Measurements from ENCODE around the gene TRMO. TPM values are rescaled to one million over a fixed set of nuclear protein-coding genes. Genes with fewer than 3 reads are reported as not detected.
A peak's percentile ranks its signal among the peaks of the same experiment; 100 is the strongest.
"Not testable (repeated sequence)": the region's sequence is repeated elsewhere in the genome, so short reads cannot be mapped to it uniquely, and the experiment has no call there.

TRMO gene
- polyA plus RNA-seq, 3 donors, result 18.3 to 22.0 (median 21.1) TPM

GRCh38 chr9:97945470-97945869, 23.2 kb upstream of the TRMO start:
- not testable (repeated sequence) for DNase-seq (ENCODE audit: extremely low read depth in 1 of 11, low read depth in 9 of 11, low spot score in 4 of 11)

DNA sequence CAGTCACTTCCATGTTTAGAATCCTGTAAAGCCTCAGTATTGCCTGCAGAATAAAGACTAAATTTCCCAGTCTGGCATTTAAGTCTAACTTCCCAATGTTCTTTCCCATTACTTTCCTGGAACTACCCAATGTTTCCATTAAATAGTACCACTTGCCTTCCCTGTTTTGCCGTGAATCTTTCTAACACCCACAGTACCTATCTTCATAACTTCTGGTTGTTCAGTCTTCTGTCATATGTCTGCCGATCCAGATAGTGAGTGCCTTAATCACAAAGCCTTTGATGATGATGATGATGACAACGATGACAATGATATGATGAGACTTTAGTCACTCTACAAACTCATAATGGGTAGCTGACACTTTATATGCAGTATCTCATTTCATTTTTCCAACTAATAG, 22.3 kb upstream of the TRMO start:
- no peak for DNase-seq (ENCODE audit: extremely low read depth in 1 of 11, low read depth in 9 of 11, low spot score in 4 of 11)

GRCh38 chr9:97943308-97943855, 21.1 kb upstream of the TRMO start:
- DNase-seq (ENCODE audit: extremely low read depth in 1 of 11, low read depth in 9 of 11, low spot score in 4 of 11), result no peak

GRCh38 chr9:97941323-97941722, 19.0 kb upstream of the TRMO start:
- DNase-seq (ENCODE audit: extremely low read depth in 1 of 11, low read depth in 9 of 11, low spot score in 4 of 11), result no peak

- DNase-seq (ENCODE audit: extremely low read depth in 1 of 11, low read depth in 9 of 11, low spot score in 4 of 11), result no peak
Observed at GRCh38 chr9:97940741-97941140, 18.4 kb upstream of the TRMO start.

- no peak for DNase-seq (ENCODE audit: extremely low read depth in 1 of 11, low read depth in 9 of 11, low spot score in 4 of 11)
Observed at GRCh38 chr9:97940233-97940632, 17.9 kb upstream of the TRMO start.

DNA sequence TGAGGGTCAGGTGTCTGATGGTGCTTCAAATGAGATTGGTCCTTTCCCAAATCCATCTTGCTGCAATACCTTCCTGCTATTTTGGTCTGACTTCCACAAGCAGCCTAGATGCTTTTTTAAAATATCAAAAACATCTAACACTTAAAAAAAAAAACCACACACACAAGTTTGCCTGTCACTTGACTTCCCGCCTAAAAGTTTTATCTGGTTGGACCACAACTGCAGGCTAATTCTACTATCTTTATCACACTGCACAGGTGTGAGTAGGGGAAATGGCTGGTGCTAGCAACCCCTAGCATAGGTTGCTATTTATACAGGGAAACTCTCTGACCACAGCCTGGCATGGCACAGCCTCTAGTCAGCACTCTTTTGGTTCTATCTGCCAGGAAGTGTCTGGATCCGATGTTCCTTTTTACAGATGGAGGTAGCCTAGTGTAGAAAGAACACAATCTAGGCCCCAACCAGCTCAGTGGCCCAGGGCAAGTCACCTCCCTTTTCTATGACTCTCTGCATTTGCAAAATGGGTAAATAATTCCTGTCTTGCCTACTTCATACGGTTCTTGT, 15.9 kb upstream of the TRMO start, which contains the start of gene HEMGN:
Gene HEMGN, minus strand, starts transcription at position 92 of the 564 bp plus-strand sequence. Its CDS starts 36 bp downstream, at position 56.
- DNase-seq (ENCODE audit: extremely low read depth in 1 of 11, low read depth in 9 of 11, low spot score in 4 of 11), result no peak

GRCh38 chr9:97936998-97937397, 14.7 kb upstream of the TRMO start:
- DNase-seq (ENCODE audit: extremely low read depth in 1 of 11, low read depth in 9 of 11, low spot score in 4 of 11), result no peak

DNA sequence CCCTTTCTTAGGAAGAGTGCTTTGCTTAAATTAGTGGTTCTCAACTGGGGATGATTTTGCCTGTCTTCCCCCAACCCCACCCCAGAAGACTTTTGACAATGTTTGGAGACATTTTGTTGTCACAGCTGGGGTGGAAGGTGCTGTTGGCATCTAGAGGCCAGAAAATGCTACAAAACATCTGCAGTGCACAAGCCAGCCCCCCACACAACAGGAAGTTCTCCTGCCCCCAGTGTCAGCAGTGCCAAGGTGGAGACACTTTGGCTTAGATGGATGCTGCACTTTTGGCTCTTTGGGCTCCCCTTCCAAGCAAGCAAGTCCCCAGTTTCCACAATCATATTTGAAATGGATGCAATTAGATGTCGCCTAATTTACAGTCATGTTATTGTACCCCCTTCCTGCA, 13.0 kb upstream of the TRMO start:
- DNase-seq (ENCODE audit: extremely low read depth in 1 of 11, low read depth in 9 of 11, low spot score in 4 of 11), result no peak

DNA sequence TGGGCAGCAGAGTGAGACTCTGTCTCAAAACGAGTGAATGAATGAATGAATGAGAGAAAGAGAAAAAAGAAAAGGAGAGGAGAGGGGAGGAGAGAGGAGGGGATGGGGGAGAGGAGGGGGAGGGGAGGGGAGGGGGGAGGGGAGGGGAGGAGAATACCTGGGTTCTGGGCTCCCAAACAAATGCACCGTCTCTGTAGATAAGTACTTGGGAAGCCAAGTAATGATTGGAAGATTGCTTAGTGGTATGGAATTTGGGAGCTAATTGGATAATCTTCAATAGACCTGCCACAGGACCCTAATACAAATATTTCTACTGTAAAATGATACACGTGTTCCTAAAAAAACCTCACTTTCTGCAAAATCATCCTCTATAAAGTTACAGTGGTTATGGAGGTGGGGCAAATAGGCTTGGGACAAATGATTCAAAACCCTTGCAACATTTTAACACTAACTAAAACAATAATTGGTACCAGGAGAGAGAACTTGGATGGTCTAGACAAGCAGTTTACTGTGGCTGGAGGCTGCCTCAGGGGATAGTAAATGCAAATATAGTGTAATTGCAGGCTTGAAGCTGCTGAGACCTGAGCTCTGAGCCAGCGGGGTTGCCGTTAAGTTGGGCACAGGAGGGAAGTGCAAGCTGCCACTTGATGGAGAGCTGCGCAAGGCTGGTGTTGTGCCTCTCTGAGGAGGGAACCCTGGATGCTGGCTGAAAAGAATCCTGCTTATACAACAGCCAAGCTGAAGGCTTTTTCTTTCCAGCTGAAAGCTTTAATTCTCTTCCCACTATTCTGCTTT, 12.2 kb upstream of the TRMO start:
- DNase-seq (ENCODE audit: extremely low read depth in 1 of 11, low read depth in 9 of 11, low spot score in 4 of 11), result no peak

- no peak for DNase-seq (ENCODE audit: extremely low read depth in 1 of 11, low read depth in 9 of 11, low spot score in 4 of 11)
Observed at GRCh38 chr9:97933297-97933998, 11.1 kb upstream of the TRMO start.

- DNase-seq (ENCODE audit: extremely low read depth in 1 of 11, low read depth in 9 of 11, low spot score in 4 of 11), result no peak
Observed at GRCh38 chr9:97930972-97931371, 8.7 kb upstream of the TRMO start.

DNA sequence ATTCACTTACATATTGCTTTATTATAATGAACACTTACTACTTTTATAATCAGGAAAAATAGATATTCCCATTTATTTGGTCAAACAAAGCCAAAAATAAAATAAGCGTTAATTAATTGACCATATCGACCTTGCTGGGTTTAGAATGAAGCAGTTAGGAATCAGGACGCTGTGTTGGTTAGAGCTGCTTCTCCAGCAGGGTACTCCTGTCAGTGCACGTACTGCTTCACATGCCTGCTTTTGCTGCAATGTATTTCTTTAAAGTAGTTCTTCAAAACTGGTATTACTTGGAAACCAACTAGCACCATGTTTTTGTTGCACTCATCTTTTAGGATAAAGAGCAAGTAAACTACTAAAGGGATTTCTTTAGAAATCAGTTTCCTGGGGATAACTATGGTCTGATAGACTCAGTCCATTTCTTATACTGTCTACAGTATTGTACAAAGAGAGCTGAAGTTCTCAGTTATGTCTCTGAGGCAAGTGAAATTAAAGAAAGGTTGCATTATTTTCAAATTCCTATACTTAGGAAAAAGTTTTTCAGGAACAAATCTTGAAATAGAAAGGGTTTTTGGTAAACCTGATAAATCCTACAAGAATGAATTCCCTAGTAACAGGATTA, 6.8 kb upstream of the TRMO start:
- no peak for DNase-seq (ENCODE audit: extremely low read depth in 1 of 11, low read depth in 9 of 11, low spot score in 4 of 11)

GRCh38 chr9:97925497-97926334, 3.4 kb upstream of the TRMO start:
- no peak for DNase-seq (ENCODE audit: extremely low read depth in 1 of 11, low read depth in 9 of 11, low spot score in 4 of 11)

DNA sequence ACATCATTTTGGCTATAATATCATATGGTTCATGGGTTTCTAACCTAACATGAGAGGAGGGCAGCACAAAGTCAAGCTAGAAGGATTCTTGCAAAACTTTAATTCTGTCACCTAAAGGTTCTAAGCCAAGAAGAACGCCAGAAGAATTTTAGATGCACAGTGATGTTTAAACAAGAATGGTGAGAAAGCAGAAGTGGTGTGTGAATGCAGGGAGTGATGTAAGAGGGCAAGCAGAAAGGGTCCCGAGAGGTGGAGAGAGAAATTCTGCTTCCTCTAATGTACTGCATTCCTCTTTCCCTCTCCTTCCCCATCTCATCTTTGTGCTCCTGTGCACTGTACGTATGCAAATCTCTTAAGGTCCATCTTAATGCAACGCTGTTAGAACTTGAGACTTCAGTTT, 2.1 kb upstream of the TRMO start:
- DNase-seq (ENCODE audit: extremely low read depth in 1 of 11, low read depth in 9 of 11, low spot score in 4 of 11), result no peak

DNA sequence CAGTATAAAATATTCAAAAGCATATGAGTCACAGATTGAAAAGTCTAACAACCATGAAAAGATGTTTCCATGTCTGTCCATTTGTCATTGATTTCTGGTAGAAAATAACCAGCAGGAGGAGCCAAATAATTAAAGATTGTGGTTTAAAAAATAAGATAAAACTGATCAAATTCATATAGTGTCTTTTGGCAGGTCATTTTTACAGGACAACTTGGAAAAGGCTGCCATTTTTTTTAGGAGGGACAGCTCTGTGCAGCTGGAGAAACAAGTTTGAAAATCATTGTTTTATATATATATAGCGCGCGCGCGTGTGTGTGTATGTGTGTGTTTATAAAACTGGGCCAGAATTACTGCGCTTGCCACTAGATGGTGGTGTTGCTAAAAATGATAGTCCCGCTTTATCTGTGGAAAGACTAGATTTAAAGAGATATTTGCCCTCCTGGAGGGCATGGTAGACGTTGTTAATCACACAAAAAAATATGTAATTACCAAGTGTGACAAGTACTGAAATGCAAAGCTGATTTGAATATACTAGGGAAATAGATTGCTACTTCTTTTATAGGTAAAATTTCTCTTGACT, 1.3 kb upstream of the TRMO start:
- peak in 10 of 11 donors; percentile 49 to 79 (median 74) for DNase-seq (ENCODE audit: extremely low read depth in 1 of 11, low read depth in 9 of 11, low spot score in 4 of 11)

DNA sequence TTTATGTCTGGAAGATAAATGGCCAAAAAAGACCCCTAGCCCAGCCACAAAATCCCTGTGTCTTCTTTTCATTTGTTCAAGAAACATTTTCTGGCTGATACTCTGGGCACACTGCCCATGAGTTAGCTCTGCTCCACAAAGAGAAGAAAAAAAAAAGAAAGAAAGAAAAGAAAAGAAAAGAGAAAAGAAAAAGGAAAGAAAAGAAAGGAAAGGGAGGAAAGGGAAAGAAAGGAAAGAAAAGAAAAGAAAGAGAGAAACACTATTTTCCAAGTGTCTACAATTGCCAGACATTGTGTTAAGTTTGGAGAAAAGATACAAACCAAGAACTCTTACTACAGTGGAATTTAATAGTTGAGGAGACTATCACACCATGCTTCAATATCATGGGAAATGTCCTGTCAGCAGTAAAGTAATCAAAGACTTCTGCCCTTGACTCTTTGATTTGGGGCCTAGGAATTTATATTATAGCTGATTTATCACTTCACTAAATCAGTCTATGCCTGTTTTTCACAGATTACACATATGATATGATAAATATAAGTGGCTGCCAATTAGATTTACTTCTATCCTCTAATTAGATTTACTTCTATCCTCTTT, 3.0 kb downstream of the TRMO start:
- no peak for DNase-seq (ENCODE audit: extremely low read depth in 1 of 11, low read depth in 9 of 11, low spot score in 4 of 11)

DNA sequence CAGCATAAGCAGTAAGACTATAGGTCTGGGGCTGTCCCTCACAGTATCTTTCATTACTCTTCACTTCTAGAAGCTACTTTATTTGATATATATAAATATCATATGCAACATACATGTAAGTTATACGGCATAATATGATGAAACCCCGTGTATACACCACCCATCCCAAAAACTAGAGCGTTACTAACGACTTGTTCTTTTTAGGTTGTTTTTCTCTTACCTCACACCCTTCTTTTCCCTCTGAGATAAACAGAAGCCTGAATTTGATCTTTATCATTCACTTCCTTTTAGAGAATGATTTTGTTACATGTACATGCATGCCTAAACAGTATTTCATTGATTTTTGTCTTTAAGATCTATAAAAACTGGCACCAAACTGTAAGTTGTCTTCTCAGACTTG, 3.7 kb downstream of the TRMO start:
- no peak for DNase-seq (ENCODE audit: extremely low read depth in 1 of 11, low read depth in 9 of 11, low spot score in 4 of 11)
